GM19240 (cell line): ENCODE results near the gene REPS2.
"Not testable (repeated sequence)": the region's sequence is repeated elsewhere in the genome, so short reads cannot be mapped to it uniquely, and the experiment has no call there.

Experiments used
- DNase-seq: peaks from one replicate; pipeline ENCODE4 v3.0.0; 2011; ENCODE audit warnings: low spot score; ENCODE audit not compliant: insufficient read length

Gene REPS2

DNA sequence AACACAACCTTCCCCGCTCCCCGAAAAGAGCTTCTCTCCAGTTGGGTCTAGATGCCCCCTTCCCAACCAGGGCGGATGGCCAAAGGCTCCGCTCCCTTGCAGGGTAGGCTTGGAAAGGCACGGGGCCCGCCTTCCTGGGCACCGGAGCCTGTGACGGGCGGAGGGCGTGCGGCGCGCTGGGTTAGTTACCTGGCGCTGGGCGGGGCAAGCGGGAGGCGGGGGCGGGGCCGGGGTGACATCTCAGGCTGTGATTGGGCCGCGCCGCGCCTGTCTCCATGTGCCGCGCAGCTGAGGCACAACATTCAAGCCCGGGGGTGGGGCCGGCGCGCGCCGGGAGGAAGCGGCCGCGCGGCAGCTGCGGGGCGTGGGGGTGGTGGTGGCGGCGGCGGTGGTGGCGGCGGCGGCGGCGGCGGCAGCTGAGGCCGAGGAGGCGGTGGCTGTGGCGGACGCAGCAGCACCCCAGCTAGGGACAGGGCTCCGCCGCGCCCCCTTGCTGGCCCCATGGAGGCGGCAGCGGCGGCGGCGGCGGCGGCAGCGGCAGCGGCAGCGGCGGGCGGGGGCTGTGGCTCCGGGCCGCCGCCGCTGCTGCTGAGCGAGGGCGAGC lies at the start of gene REPS2:
Gene REPS2 (plus strand): TSS at position 298 of the 604 bp plus-strand sequence. CDS start 204 bp downstream, at position 502.
- DNase-seq = peak; percentile 64

DNA sequence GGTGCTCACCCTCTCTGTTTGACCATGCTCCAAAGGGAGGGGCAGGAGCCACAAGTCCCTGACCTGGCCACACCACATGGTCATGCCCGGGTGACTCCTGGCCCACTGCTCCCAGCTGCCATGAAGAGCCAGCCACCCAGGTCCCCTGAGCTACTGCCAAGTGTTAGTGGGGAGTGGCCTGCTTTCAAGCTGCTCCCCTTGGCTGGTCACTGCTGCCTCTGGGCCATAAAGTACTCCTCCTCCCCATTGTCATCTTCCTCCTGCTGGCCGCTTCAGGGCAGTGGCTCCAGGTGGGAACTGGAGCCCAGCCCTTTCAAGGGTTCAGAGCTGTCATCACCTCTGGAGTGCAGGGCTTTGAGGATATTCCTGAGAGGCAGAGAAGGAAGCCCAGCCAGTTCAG lies 49.0 kb upstream of the REPS2 start:
- no peak for DNase-seq

DNA sequence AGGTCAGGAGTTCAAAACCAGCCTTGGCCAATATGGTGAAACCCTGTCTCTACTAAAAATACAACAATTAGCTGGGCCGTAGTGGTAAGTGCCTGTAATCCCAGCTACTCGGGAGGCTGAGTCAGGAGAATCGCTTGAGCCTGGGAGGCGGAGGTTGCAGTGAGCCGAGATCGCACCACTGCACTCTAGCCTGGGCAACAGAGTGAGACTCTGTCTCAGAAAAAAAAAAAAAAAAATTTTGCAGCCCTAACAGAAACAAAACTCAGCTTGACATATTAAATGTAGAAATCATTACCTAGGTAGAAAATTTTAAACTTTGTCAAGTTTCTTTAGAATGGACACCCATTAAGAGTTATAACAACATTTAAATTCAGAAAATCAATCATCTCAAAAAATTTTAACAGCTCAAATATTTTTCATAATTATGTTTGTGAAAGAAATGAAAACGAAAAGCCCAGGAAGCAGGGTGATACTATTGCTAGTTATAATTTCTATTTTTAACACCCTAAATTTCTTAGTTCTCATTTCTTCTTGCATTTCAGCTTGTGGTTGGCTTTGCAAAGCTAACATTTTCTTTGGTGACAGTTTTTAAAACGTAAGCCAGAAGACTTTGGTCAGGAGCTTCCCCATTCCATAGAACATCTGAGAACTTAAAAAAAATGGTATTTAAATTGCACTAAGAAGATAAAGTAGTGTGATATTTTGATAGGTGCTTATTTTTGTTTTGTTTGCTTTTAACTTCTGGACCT lies 43.0 kb upstream of the REPS2 start:
- DNase-seq = peak; percentile 8

DNA sequence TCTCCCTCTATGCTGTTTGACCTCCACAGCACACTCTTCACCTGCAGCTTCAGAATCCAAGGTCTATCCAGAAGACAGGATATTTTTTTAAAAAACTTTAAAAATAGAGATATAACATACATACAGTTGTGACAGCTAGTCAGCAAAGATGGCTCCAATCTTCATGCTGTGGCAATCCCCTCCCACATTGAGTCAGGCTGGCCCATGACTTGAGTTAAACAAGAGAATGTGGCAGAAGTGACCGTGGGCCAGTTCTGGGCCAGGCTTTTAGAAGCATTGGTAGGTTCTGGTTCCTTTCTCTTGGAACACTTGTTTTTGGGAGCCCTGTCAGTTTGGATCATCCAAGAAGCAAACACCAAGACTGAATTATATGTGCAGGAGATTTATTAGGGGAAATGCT lies 36.1 kb upstream of the REPS2 start:
- DNase-seq = no peak

DNA sequence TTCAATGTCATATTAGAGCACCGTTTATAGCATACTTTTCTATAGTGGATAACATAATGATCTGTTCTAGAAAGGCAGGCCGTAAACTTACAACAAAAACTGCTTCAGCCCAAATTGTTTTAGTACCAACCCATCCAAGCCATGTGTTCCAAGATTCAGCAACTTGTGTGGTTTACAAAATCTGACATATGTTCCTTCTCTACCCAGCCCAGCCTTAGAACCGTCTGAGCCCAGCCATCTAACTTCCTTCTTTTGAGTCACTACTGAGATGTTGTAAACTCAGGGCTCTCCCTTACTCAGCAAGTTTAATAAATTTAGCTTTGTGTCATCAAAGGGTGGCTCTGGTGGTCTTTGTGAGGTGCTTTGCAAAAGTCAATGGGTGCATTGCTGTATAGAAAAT lies 32.4 kb upstream of the REPS2 start:
- DNase-seq = no peak

DNA sequence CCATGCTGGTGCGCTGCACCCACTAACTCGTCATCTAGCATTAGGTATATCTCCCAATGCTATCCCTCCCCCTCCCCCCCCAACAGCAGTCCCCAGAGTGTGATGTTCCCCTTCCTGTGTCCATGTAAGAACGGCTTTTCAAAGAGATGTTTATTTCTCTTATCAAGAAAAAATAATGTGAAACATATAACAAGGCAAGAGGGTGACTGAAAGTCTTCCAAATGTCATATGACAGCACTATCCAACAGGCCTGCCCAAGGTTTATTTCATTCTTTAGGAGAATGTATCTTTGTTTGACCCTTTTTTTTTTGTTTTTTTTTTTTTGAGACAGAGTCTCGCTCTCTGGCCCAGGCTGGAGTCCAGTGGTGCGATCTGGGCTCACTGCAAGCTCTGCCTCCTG lies 29.9 kb upstream of the REPS2 start:
- no peak for DNase-seq

DNA sequence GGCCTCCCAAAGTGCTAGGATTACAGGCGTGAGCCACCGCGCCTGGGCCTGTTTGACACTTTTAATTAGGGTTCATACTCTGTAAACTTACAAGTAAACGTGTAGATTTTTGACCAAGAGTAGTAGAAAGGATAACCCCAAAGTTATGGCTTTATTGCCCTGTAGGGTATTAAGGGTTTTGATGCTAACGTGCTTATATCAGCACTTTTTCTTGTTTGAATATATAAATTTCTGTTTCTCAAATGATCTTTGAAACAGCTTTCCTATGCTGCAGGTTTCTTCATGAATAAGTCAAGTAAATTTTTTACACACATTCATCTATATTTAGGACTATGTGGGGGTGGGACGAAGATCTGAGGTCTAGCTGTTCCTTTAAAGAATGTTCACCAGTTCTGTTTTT lies 29.3 kb upstream of the REPS2 start:
- no peak for DNase-seq

DNA sequence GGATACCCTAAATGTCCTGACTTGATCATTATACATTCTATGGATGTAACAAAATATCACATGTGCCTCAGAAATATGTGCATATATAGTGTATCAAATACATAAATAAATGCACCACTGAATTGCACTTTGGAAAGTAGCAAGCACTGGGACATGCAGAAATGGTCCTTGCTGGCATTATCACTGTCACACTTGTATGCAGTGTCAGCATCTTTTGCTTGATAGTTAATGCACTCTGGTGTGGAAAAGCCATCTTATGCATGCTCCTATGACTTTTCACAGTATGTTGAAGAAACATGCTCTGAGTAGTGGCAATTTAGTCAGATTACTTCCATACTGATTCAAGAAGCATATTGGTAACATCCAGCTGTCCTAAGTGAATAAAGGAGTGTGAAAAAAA lies 27.5 kb upstream of the REPS2 start:
- DNase-seq = no peak

DNA sequence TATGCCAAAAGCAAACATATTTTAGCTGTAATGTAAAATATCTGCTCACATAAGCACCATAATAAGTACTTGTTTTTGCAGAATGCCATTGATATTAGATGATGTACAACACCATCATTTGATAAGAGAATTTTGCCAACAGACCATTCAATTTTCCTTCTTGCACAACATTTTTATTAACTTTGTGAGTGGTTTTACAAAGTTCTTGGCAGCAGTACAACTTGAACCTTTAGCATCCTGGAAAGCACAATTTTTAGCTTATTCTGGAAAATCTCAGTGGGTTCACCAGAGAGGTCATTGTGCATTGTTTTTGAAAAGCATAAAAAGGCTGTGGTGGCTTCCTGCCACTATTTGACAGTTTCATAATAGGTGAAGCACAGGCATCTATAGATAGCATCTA lies 26.4 kb upstream of the REPS2 start:
- no peak for DNase-seq

DNA sequence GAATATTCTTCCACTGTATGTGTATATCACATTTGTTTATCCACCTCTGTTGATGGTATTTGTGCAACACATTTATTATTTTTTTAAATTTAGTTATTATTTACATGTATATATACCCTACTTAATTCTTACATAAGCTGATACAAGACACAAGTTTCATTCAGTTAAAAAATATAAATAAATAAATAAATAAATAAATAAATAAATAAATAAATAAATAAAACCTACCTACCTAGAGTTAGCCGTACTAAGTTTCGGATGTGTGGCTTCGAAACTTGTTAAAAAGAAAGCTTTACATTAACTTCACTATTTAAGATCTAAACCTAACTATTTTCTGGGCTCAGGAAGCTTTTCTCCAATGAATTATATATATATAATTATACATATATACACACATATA lies 23.3 kb upstream of the REPS2 start:
- no peak for DNase-seq

DNA sequence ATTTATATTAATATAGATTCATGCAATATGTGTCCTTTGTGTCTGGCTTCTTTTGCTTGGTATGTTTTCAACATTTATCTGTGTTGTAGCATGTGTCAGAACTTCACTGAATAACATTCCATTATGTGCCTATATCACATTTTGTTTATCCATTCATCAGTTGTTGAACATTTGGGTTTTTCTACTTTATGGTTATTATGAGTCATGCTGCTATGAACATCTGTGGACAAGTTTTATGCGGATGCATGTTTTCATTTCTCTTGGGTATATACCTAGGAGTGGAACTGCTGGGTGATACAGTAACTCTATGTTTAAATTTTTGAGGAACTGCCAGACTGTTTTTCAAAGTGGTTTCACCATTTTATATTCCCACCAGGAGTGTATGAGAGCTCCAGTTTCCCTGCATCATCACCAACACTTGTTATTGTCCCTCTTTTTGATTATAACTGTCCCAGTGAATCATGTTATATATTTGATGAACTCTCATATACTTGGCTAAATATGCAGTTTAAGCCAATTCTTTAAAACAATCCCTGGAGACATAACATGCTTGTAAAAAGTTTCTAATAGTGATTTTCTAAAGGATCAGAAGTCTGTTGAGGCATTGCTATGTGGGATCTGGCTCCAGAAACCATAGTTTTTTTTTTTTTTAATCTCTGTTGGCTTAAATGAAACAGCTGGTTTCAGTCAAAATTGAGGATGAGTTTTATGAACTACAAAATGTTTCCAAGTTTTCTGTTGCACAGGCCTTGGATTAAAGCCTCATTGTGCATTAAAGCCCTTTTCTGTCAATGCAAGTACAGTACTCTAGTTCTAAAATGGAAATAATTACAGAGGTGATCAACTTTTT lies 21.6 kb upstream of the REPS2 start:
- no peak for DNase-seq

DNA sequence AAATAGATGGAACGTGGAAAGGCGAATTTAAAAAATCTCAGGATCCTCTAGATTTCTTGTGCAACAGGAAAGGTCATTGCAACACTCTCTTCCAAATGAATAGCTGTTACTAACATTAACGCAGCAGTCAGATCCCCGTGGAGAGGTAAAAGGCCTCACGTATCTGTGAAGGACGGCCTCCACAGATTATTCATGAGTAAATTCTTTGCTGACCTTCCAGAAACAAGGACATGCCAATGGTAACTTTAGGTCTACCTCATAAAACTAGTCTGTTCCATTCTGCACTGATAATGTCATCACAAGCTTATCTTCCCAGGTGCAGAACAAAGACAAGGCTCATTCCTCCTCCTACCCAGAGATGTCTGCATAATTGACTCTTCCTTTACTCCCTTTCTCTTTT lies 16.1 kb upstream of the REPS2 start:
- no peak for DNase-seq

DNA sequence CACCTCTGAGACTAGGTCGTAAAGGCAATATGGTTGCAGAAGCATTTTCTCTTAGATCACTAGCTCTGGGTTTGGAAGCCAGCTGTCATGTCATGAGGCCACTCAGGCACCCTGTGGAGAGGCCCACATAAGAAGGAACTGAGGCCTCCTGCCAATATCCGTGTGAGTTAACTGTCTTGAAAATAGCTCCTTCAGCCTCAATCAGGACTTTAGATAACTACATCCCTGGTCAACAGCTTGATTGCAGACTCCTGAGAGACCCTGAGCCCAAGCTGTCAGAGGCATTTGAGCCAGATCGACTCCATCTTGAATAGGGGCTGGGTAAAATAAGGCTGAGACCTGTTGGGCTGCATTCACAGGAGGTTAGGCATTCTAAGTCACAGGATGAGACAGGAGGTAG lies 15.1 kb upstream of the REPS2 start:
- DNase-seq = no peak

DNA sequence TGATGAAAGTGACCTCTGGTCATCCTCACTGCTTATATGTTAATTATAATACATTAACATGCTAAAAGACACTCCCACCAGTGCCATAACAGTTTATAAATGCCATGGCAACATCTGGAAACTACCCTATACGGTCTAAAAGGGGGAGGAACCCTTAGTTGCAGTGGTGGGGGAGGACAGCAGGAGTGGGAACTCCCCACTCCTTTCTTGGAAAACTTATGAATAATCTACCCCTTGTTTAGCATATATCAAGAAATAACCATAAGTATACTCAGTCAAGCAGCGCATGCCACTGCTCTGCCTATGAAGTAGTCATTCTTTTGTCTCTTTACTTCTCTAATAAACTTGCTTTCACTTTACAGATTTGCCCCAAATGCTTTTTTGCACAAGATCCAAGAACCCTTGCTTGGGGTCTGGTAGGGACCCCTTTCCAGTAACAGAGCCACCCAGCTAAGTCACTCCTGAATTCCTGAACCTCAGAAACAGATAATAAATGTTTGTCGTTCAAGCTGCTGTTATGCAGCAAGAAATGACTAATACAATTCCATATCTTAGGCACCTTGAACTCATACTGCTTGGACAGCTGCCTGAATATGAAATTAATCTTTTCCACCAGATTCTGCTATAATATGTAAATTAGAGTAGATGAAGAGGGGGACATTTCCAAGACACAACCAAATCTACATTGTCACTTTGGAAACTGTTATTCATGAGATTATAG lies 14.4 kb upstream of the REPS2 start:
- DNase-seq = no peak

DNA sequence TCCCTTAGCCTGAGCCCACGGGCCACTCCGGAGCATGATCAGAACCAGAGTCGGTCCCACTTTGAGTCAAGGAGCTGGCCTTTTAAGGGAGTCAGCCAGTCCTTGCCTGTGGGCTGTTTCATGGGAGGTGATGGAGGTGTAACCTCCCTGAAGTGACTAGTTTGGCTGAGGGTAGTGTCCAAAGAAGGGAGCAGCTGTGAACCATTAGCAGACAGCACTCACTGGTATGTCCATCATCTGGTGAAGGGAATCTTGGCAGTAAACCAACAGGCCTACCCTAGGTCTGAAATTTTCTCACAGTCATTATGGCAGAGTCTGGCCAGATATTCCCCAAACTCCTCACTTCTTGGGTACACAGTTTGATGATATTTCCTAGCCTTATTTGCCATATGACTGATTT lies 12.3 kb upstream of the REPS2 start:
- no peak for DNase-seq

DNA sequence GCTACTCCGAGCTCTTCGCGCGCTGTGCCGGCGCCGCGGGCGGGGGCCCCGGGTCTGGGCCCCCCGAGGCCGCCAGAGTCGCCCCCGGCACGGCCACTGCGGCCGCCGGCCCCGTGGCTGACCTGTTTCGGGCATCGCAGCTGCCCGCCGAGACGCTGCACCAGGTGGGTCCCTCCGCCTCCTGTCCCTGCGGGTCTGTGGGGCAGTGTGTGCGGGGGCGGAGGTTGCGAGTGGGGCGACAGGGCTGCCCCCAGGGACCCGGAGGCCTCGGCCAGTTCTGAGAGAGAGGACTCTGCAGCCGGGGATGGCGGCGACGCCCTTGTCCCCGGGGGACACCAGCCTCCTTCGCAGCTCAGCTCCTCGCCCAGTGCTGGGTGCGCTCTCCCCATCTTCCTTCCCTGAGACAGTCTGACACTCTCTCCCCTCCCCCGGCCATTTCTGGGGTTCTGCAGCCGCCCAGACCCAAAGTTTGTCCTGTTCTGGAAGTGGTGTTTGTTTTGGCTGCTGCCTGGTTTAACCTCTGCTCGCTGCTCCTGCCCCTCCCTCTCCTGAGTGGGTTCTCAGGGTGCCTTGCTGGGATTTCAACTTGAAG lies 609 bp downstream of the REPS2 start:
- DNase-seq = no peak

DNA sequence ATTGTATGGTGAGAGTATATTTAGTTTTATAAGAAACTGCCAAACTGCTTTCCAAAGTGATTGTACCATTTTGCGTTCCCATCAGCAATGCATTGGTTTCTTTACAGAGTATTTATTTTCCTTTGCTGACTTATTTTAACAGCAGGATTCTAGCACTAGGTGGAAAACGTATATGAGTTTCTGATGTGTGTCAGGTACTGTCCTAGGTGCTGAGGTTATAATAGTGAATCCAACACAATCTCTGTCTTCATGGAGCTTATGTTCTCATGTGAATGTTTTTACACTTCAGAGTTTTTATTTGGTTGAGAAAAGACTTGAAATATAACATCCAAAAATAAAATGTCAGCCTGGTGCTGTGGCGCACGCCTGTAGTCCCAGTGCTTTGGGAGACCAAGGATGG lies 4.0 kb downstream of the REPS2 start:
- no peak for DNase-seq

DNA sequence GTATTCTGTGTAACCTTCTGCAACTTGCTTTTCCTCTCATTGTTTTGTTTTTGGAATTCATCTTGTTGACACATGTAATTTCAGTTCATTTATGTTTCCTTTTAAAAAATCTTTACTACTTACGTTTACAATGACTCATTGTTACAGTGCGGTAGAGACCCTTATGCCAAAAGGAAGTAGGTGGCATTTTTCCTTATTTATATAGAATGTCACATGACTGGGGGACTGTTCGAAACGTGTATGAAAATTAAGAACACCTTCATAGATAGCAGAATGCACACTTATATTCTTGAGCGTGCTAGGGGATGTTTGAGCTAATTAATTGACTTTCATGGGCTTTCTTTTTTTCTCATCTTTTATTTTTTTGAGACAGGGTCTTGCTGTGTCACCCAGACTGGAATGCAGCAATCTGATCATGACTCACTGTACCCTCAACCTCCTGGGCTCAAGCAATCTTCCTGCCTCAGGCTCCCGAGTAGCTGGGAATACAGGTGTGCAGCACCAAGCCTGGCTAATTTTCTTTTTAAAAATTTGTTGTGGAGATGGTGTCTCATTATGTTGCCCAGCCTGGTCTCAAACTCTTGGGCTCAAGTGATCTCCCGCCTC lies 7.3 kb downstream of the REPS2 start:
- DNase-seq = no peak

DNA sequence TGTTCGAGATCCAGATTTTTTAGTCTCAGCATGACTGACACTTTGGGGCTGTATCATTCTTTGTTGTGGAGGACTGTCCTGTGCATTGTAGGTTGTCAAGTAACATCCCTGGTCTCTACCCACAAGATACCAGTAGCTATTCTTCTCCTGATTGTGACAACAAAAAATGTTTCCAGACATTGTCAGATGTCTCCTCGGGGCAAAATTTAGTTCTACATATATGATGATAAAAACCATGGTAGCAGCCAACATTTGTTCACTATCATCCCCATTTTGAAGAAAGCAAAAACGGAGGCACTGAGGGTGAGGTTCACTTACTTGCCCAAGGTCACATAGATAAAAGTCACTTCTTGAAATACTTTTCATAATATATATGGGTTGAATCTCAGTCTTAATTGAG lies 11.3 kb downstream of the REPS2 start:
- no peak for DNase-seq

DNA sequence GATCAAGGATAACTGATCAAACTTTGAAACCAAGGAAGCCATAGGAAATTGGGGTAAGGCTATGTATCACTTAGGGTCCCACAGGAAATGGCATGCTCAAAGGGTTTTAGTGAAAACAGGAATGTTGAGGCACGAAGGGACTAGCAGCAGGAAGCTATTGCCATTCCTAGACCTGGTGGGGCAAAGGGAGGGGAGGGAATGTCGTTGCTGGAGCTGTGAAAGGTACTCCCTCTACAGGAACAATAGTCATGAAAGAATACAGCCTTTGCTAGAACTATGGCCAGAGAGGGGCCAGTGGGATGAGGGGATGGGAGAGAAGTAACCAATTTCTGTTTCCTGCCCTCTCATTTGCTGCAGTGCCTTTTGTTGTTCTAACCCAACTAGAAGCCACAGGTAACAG lies 11.9 kb downstream of the REPS2 start:
- no peak for DNase-seq

DNA sequence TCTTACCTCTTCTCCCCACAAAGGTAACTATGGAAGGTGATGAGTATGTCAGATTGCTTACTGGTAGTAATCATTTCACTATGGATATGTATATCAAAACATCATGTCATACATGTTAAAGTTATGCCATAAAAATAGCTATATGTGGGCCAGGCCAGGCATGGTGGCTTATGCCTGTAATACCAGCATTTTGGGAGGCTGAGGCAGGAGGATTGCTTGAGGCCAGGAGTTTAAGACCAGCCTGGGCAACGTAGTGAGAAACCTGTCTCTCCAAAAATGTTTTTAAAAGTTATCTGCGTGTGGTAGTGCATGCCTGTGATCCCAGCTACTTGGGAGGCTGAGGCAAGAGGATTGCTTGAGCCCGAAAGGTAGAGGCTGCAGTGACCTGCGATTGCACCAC lies 16.2 kb downstream of the REPS2 start:
- DNase-seq = not testable (repeated sequence)
